ENCODE measurements around the gene HSPA4. TPM values are rescaled to one million over a fixed set of nuclear protein-coding genes. Genes with fewer than 3 reads are reported as not detected.

HSPA4 gene
- total RNA-seq, 2 donors from 2014 or later, result 55.3 to 59.0 TPM

- no peaks in the 10 kb centered on the region for H3K9me3 ChIP-seq
- DNase-seq (ENCODE audit: low spot score) (no peak), ATAC-seq (ENCODE audit: insufficient number of reproducible peaks, low FRiP score, low read depth) (no peak)
- H3K4me1 ChIP-seq (ENCODE audit: control insufficient read depth in 1 of 2, low read depth in 2 of 2), result peaks cover 3 to 20% of the 10 kb centered on the region in 2 donors
- TF ChIP-seq CTCF (IDR thresholded peaks at IDR 0.05), result no peak
- H3K27me3 ChIP-seq (replicated peaks; ENCODE audit: insufficient read depth), result no peaks in the 10 kb centered on the region
- H3K4me3 ChIP-seq, result no peak overlapping the region
- H3K27ac ChIP-seq, result no peak overlapping the region
- H3K36me3 ChIP-seq, result peaks cover 38% of the 10 kb centered on the region
These were observed 20.2 kb downstream of the HSPA4 start for GRCh38 chr5:133072021-133072420.

GRCh38 chr5:133075572-133076536 lies 24.0 kb downstream of the HSPA4 start:
- Histone ChIP-seq H3K4me3 (peak overlapping the region; percentile 24), H3K27ac (peak overlapping the region; percentile 68 to 78), H3K36me3 (peaks cover 25% of the 10 kb centered on the region), H3K9me3 (no peaks in the 10 kb centered on the region), H3K4me1 (ENCODE audit: control insufficient read depth in 1 of 2, low read depth in 2 of 2) (peaks cover 6 to 27% of the 10 kb centered on the region in 2 donors), H3K27me3 (replicated peaks; ENCODE audit: insufficient read depth) (no peaks in the 10 kb centered on the region)
- no peak for ATAC-seq (ENCODE audit: insufficient number of reproducible peaks, low FRiP score, low read depth)
- no peak for TF ChIP-seq CTCF (IDR thresholded peaks at IDR 0.05)
- no peak for DNase-seq (ENCODE audit: low spot score)

- Histone ChIP-seq H3K4me1 (ENCODE audit: control insufficient read depth in 1 of 2, low read depth in 2 of 2) (peaks cover 6 to 27% of the 10 kb centered on the region in 2 donors), H3K36me3 (peaks cover 4% of the 10 kb centered on the region), H3K9me3 (no peaks in the 10 kb centered on the region), H3K27me3 (replicated peaks; ENCODE audit: insufficient read depth) (no peaks in the 10 kb centered on the region), H3K27ac (peak overlapping the region in 1 of 2 donors; percentile 32), H3K4me3 (no peak overlapping the region)
- TF ChIP-seq CTCF (IDR thresholded peaks at IDR 0.05), result no peak
- ATAC-seq (ENCODE audit: insufficient number of reproducible peaks, low FRiP score, low read depth), result no peak
- DNase-seq (ENCODE audit: low spot score), result no peak
These were observed 27.2 kb downstream of the HSPA4 start for GRCh38 chr5:133079048-133079447.

- DNase-seq (ENCODE audit: low spot score), result no peak
- Histone ChIP-seq H3K9me3 (no peaks in the 10 kb centered on the region), H3K36me3 (no peaks in the 10 kb centered on the region), H3K27me3 (replicated peaks; ENCODE audit: insufficient read depth) (no peaks in the 10 kb centered on the region), H3K4me3 (no peak overlapping the region), H3K27ac (no peak overlapping the region), H3K4me1 (ENCODE audit: control insufficient read depth in 1 of 2, low read depth in 2 of 2) (peaks cover 3 to 16% of the 10 kb centered on the region in 2 donors)
- no peak for ATAC-seq (ENCODE audit: insufficient number of reproducible peaks, low FRiP score, low read depth)
- no peak for TF ChIP-seq CTCF (IDR thresholded peaks at IDR 0.05)
These were observed 29.2 kb downstream of the HSPA4 start for GRCh38 chr5:133081036-133081435.

GRCh38 chr5:133081703-133082102 lies 29.9 kb downstream of the HSPA4 start:
- no peak for TF ChIP-seq CTCF (IDR thresholded peaks at IDR 0.05)
- ATAC-seq (ENCODE audit: insufficient number of reproducible peaks, low FRiP score, low read depth) (no peak), DNase-seq (ENCODE audit: low spot score) (no peak)
- H3K4me3 ChIP-seq, result no peak overlapping the region
- no peaks in the 10 kb centered on the region for H3K27me3 ChIP-seq (replicated peaks; ENCODE audit: insufficient read depth)
- no peaks in the 10 kb centered on the region for H3K36me3 ChIP-seq
- H3K4me1 ChIP-seq (ENCODE audit: control insufficient read depth in 1 of 2, low read depth in 2 of 2), result peaks cover 3 to 9% of the 10 kb centered on the region in 2 donors
- H3K27ac ChIP-seq, result no peak overlapping the region
- H3K9me3 ChIP-seq, result no peaks in the 10 kb centered on the region
